GM21360 (cell line): ENCODE data around the gene AICDA.
A peak's percentile ranks its signal among the peaks of the same experiment; 100 is the strongest.
"Not testable (repeated sequence)": the region's sequence is repeated elsewhere in the genome, so short reads cannot be mapped to it uniquely, and the experiment has no call there.

Source experiments
- ATAC-seq: cut with Tn5 transposase; IDR thresholded peaks from one replicate; pipeline ENCODE4 v1.9.1; 2021; ENCODE audit warnings: mild to moderate bottlenecking, moderate library complexity; ENCODE audit not compliant: unreplicated experiment

Gene AICDA

GRCh38 chr12:8612629-8613028 lies at the start of gene AICDA:
TSS of gene AICDA (minus strand) at chr12:8612859. CDS start at chr12:8612767, 92 bp downstream.
- ATAC-seq: no peak

- no peak for ATAC-seq
Measured at GRCh38 chr12:8661751-8662150, 49.1 kb upstream of the AICDA start.

GRCh38 chr12:8661016-8661415 lies 48.4 kb upstream of the AICDA start:
- no peak for ATAC-seq

- no peak for ATAC-seq
Measured at GRCh38 chr12:8658346-8658745, 45.7 kb upstream of the AICDA start.

- ATAC-seq: no peak
Measured at GRCh38 chr12:8655421-8655820, 42.8 kb upstream of the AICDA start.

GRCh38 chr12:8648576-8649205 lies 36.0 kb upstream of the AICDA start:
- peak; percentile 77 for ATAC-seq

- no peak for ATAC-seq
Measured at GRCh38 chr12:8647968-8648367, 35.3 kb upstream of the AICDA start.

GRCh38 chr12:8644345-8645248 lies 31.9 kb upstream of the AICDA start:
- peak; percentile 53 for ATAC-seq

- ATAC-seq: no peak
Measured at GRCh38 chr12:8642775-8643174, 30.1 kb upstream of the AICDA start.

GRCh38 chr12:8639936-8640335 lies 27.3 kb upstream of the AICDA start:
- ATAC-seq: no peak

GRCh38 chr12:8638951-8639350 lies 26.3 kb upstream of the AICDA start:
- ATAC-seq: no peak

- no peak for ATAC-seq
Measured at GRCh38 chr12:8637666-8638065, 25.0 kb upstream of the AICDA start.

GRCh38 chr12:8637244-8637643 lies 24.6 kb upstream of the AICDA start:
- no peak for ATAC-seq

- ATAC-seq: no peak
Measured at GRCh38 chr12:8636581-8636980, 23.9 kb upstream of the AICDA start.

GRCh38 chr12:8636007-8636346 lies 23.3 kb upstream of the AICDA start:
- ATAC-seq: not testable (repeated sequence)

- ATAC-seq: not testable (repeated sequence)
Measured at GRCh38 chr12:8635342-8636006, 22.8 kb upstream of the AICDA start.

- no peak for ATAC-seq
Measured at GRCh38 chr12:8630131-8630530, 17.5 kb upstream of the AICDA start.

- peak; percentile 91 for ATAC-seq
Measured at GRCh38 chr12:8629486-8630033, 16.9 kb upstream of the AICDA start.

GRCh38 chr12:8628731-8629130 lies 16.1 kb upstream of the AICDA start:
- ATAC-seq: no peak

- not testable (repeated sequence) for ATAC-seq
Measured at GRCh38 chr12:8624750-8625149, 12.1 kb upstream of the AICDA start.

- ATAC-seq: no peak
Measured at GRCh38 chr12:8622646-8623045, 10.0 kb upstream of the AICDA start.
